ENCODE results near the gene KRT84.

KRT84 gene

GRCh38 chr12:52382854-52383253 lies 2.6 kb downstream of the KRT84 start:
- DNase-seq = peak; percentile 13

DNA sequence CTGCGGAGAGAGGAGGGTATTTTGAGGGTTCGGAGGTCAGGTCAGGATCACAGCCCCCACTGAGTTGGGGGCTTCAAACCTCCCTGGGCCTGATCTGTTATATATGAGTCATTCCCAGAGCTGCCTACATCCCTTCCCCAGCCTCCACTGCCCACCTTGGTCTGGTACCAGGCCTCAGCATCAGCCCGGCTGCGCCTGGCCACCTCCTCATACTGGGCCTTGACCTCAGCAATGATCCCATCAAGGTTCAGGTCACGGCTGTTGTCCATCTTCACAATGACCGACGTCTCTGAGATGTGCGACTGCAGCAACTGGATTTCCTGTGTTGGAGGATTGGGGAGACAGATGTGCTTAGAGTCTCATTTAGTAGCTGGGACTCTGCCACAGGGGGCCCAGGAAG lies 4.2 kb downstream of the KRT84 start:
- DNase-seq = peak; percentile 11

DNA sequence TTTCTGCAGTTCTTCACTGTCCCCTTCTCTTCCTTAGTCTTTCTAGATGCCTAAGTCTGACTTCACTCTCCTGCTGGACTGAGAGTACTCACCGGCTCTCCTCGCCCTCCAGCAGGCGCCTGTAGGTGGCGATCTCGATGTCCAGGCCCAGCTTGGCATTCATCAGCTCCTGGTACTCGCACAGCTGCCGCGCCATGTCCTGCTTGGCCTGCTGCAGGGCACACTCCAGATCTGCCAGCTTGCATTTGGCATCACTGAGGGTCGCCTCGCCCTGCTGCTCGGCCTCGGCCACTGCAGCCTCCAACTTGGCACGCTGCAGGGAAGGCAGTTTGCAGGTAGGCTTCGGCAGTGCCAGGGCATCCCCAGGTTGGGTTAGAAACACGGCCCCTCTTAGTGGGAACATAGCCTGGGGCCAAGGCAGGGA lies 5.2 kb downstream of the KRT84 start:
- DNase-seq = no peak

- no peak for DNase-seq
These were observed 5.9 kb downstream of the KRT84 start for GRCh38 chr12:52379536-52379935.

- DNase-seq = no peak
These were observed 7.4 kb downstream of the KRT84 start for GRCh38 chr12:52378091-52378490.

DNA sequence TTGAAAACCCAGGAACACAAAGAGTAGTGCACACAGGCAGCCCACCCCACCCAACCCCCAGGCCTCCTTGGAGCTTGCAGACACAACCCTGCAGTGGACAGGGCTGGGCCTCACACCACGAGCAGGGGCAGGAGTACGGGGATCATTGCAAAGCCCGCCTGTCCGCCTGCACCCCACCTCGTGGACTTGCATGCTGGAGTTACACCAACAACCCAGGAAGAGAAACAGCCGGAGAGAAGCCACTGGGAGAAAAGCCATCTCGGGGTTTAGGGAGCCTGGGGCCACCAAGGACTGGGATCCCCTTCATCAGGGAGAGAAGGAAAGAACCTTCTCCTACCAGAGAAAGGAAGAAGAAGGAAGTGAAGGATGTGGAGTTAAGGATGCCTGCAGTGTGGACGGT lies 8.2 kb downstream of the KRT84 start:
- no peak for DNase-seq

DNA sequence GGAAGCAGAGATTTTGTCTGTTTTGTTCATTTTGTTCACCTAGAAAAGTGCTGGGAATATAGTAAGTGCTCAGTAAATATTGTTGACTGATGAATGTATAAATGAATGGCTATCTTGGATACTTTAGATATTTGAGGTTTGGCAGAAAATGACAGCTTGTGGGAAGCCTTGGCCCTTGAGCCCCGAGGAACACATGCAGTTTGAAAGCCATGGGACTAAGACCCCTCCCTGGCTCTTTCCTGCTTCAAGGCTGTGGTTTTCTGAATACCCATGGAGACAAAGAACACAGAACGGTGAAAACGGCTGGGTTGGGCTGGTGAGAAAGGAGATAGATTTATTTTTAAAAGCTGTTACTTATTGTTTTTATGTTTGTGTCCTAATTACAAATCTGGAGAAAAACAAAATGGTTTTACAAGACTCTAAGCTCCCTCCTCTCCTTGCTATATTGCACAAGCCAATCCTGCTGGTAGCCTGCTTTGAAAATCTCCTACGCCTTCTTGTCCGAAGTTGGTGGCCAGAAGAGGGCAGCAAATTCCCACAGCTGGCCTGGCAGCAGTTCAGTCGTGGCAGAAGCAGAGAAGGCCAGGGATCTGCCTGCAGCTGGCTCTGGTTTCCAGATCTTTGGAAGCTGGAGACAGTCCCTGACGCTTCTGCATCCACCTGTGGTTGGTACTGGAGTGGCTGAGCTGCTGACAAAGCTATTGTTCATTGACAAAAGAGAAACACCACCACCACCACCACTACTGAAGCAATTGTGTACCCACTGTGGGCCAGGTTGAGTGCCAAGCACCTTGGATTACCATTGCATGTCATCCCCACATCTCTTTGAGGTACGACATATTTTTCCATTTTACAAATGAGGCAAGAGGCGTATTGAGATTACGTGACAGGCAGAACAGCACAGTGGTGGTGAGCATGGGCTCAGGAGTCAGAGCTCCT lies 13.0 kb downstream of the KRT84 start:
- peak; percentile 43 for DNase-seq

- DNase-seq = peak; percentile 15
These were observed 13.7 kb downstream of the KRT84 start for GRCh38 chr12:52371716-52372115.

DNA sequence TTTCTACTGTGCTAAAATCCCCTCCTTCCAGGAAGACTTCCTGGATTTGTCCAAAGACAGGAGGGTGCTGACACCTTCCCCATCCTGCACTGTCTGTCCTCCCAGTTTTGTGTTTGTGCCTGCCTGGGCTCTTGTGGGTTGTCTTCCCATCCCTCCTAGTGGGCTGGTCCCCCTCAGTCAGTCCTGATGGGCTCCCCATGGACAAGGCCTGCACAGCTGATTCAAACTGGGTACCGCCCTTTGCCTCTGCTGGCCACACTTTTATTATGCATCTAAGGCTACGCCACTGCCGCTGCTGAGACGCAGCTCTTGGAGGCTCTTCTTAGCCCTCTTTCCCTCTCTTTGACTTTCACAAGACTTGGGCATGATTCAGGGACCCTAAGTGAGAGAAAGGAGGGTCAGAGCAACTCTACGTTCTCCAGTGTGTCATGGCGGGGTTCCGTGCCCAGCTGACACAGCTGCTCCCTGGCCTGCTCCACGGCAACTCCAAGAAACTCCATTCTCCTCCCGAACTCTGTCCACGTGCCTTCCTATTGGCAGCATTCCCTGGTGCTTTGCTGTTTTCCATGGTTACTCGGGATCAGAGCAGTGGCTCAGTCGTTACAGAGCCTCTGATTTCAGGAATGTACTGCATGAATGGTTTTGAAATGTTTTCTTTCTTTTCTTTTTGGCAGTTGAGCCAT lies 14.4 kb downstream of the KRT84 start:
- DNase-seq = peak; percentile 5

- DNase-seq = no peak
These were observed 15.6 kb downstream of the KRT84 start for GRCh38 chr12:52369809-52370208.

- no peak for DNase-seq
These were observed 16.2 kb downstream of the KRT84 start for GRCh38 chr12:52369211-52369610.

DNA sequence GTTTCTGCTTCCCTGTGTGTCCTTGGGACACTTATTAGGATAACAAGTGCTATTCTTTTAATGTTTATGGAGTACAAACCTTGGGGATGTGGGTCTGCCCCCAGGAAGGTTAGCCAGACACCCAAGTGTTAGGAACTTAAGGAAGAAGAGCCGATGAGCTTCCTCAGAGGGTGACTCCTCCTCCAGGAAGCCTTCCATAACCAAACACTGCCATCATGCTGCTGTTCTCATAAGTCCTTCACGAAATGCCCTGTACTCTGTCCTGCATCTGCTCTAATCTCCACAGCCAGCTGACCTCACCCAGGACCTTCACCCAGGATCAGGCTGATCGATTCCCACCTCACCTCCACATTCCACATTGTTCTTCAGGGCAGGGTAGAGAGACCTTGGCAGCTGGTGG lies 16.9 kb downstream of the KRT84 start:
- no peak for DNase-seq

DNA sequence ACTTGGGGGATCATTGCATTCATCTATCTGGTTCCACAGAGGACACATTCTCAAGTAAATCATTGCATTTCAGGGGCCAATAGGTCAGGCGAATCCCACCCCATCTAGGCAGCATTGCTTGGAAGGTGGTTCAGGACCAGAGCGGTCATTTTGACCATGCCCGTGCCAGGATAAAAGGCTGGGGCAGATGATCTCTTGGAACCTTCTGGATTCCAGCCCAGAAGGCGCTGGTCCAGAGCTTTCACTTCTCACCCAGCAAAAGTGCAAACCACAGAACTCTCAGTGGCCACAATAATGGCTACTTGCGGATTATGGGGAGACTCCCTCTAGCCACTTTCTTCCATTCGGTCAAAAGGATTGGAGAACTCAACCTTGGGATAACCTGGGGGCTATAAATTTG lies 17.6 kb downstream of the KRT84 start:
- DNase-seq = no peak

GRCh38 chr12:52366738-52367485 lies 18.5 kb downstream of the KRT84 start, which contains the start of gene KRT85:
Gene KRT85, minus strand, starts transcription at chr12:52367481. Its CDS starts 76 bp downstream, at chr12:52367405.
- DNase-seq = no peak

DNA sequence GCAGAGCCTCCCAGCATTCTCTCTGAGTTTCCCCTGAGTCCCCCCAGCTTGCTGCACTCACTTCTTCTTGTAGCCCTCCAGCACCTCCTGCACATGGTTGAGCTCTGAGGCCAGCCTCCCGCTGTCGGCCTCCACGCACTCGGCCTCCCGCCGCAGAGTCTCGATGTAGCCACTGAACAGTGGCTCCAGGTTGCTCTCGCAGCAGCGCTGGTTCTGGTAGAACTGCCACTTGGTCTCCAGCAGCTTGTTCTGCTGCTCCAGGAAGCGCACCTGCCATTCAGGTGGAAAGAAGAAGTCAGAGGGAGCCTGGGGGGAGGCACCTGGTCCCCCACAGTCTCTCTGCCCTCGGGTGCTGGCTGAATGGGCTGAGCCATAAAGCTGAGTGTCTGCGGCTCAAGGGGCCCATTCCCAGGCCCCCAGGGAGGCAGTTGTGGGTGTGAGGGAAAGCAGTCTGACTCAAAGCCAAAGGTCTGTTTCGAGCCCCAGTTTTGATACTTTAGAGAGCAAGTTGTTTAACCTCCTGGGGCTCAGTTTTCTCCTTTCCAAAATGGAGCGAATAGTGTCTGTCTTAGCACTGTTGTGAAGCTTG lies 20.5 kb downstream of the KRT84 start:
- no peak for DNase-seq

- no peak for DNase-seq
These were observed 21.4 kb downstream of the KRT84 start for GRCh38 chr12:52364061-52364460.

- DNase-seq = no peak
These were observed 22.3 kb downstream of the KRT84 start for GRCh38 chr12:52363111-52363679.

GRCh38 chr12:52362118-52362726 lies 23.2 kb downstream of the KRT84 start:
- DNase-seq = no peak

DNA sequence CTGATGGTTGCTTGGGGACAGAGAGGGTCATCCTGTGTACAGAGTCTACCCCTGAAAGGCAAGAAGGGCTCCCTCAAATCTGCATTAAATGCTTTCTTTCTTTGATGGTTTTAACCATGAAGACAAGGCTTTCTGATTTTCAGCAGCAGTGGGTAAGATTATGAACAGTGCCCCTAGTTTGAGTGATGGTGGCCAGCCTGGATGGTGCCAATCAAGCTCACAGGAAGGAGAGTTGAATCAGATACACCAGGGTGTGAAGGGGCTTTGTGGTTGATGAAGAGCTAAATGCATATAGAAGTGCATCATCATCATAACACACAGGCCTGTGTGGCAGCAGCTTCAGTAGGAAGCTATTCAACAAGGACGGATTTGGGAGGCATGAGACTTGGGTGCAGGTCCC lies 23.9 kb downstream of the KRT84 start:
- no peak for DNase-seq

DNA sequence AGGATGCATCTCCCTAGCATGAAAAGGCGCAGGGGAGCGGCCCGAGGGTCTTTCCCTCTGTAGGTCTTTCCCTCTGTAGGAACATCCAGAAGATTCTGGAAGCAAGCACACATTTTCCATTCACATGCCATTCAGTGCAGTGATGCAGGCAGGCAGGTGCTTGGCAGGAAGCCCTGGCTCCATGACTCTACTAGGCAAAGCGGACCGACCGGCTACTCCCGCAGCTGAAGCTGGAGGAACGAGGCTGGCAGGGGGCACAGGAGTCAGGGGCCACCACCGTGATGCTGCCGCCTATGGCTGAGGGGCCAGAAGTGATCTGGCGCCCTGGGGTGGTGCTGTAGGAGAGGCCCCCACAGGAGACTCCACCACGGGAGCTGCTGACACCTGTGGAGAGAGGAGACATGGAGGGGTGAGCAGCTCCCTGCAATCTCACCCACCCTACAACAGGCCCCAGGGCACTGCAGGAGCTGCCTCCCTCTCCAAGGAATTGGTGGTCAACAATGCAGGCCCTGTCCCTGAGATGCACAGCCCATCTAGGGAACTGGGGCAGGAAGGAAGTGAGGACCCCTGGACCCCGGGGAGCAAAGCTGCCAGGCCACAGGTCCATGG lies 24.7 kb downstream of the KRT84 start:
- no peak for DNase-seq

- DNase-seq = no peak
These were observed 25.3 kb downstream of the KRT84 start for GRCh38 chr12:52360106-52360662.
